ENCODE measurements around the gene SECTM1.

GRCh38 chr17:82351254-82351712 lies 17.7 kb upstream of the SECTM1 start:
- TF ChIP-seq EZH2 (IDR thresholded peaks at IDR 0.05; ENCODE audit: insufficient read depth, poor library complexity, severe bottlenecking) (no peak), EZH2phosphoT487 (IDR thresholded peaks at IDR 0.05; ENCODE audit: insufficient read depth, low read depth) (no peak)

Data from GM23248 (cell line).